Vagina (tissue), 2 donors: ENCODE results near the gene DNMT3B.
"Not testable (repeated sequence)": the region's sequence is repeated elsewhere in the genome, so short reads cannot be mapped to it uniquely, and the experiment has no call there.

Experiments
- CTCF ChIP-seq, 3 experiments: fragments of 450-650 bp in 2 of 3; fragments of 200-600 bp in 1 of 3; sonication (generic) in 1 of 3; IDR thresholded peaks; one replicate each; pipeline ENCODE4 v1.5.1; 2017 to 2019; ENCODE audit warnings: antibody characterized with exemption in 3 of 3, mild to moderate bottlenecking in 2 of 3, moderate library complexity in 2 of 3
- POLR2AphosphoS5 ChIP-seq, 2 donors: sonication (generic); formaldehyde crosslinking; IDR thresholded peaks; one replicate each; pipeline ENCODE4 v1.9.0; 2017; ENCODE audit warnings: antibody characterized with exemption in 2 of 2, mild to moderate bottlenecking in 2 of 2, low read depth in 1 of 2; ENCODE audit not compliant: insufficient read depth in 1 of 2

GRCh38 chr20:32765230-32765875 lies 3.2 kb downstream of the DNMT3B start:
- not testable (repeated sequence) for TF ChIP-seq CTCF (IDR thresholded peaks at IDR 0.05); POLR2AphosphoS5 (IDR thresholded peaks at IDR 0.05; ENCODE audit: insufficient read depth in 1 of 2, low read depth in 1 of 2)
